ENCODE data around the gene NPC1. TPM values are rescaled to one million over a fixed set of nuclear protein-coding genes. Genes with fewer than 3 reads are reported as not detected.

Gene NPC1
- polyA plus RNA-seq, 1 donor (not counting 4 experiments of a cell fraction or from before 2014, with no cell fraction given), result 49.9 TPM

DNA sequence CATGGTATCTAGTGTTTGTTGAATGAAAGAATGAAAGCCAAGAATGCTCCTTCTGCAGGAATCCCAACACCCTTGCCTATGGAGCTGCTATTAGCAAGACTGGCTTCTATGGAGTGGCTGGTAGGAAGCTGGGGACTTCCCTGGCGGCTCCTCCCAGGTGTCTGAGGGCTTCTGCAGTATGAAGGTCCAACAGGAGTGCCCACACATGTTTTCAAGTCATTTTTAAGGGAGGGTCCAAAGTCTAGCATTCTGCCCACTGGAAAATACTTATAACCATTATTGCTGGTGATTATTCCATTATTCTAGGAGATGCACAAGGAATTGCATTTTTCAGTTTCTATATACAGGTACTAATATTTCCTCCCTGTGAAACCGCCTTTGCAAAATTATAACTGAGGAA lies 21.9 kb upstream of the NPC1 start:
- FAIRE-seq (no peak), DNase-seq (ENCODE audit: low read depth, low spot score) (no peak)
- no peaks in the 10 kb centered on the region for H3K9me3 ChIP-seq (ENCODE audit: control insufficient read depth, low read depth, low read length)
- H3K36me3 ChIP-seq (ENCODE audit: control insufficient read depth in 2 of 2, extremely low read depth in 1 of 2, insufficient read depth in 2 of 2, low read length in 2 of 2), result no peaks in the 10 kb centered on the region
- no peak overlapping the region for H3K27ac ChIP-seq (ENCODE audit: control insufficient read depth, insufficient read depth, low read length)
- TF ChIP-seq EZH2 (IDR thresholded peaks at IDR 0.05; ENCODE audit: low read length) (no peak), CTCF (optimal IDR thresholded peaks at IDR 0.05 in 1 of 3, IDR thresholded peaks at IDR 0.05 in 1 of 3, conservative IDR thresholded peaks at IDR 0.05 in 1 of 3; ENCODE audit: extremely low read depth in 1 of 3, insufficient read depth in 2 of 3, low read length in 3 of 3) (no peak)
- H4K20me1 ChIP-seq (ENCODE audit: control insufficient read depth, extremely low read depth, insufficient read depth, low read length), result no peaks in the 10 kb centered on the region
- H3K4me2 ChIP-seq (ENCODE audit: control insufficient read depth, extremely low read depth, insufficient read depth, low read depth, low read length), result no peak overlapping the region
- H2AFZ ChIP-seq (ENCODE audit: control insufficient read depth, low read length), result no peak overlapping the region
- no peaks in the 10 kb centered on the region for H3K79me2 ChIP-seq (ENCODE audit: control insufficient read depth, insufficient read depth, low read length)
- no peaks in the 10 kb centered on the region for H3K27me3 ChIP-seq (ENCODE audit: control insufficient read depth, extremely low read depth, insufficient read depth, low read length)
- H3K9me1 ChIP-seq (ENCODE audit: control insufficient read depth, extremely low read depth, insufficient read depth, low read length), result no peaks in the 10 kb centered on the region
- no peak overlapping the region for H3K4me3 ChIP-seq (ENCODE audit: control insufficient read depth in 2 of 3, extremely low read depth in 1 of 3, insufficient read depth in 2 of 3, low read depth in 1 of 3, low read length in 3 of 3)
- H3K9ac ChIP-seq (ENCODE audit: control insufficient read depth, extremely low read depth, insufficient read depth, low read length), result no peak overlapping the region
- no peaks in the 10 kb centered on the region for H3K4me1 ChIP-seq (ENCODE audit: control insufficient read depth, extremely low read depth, insufficient read depth, low read length)
- dilution Hi-C loops (cut with MboI; ENCODE audit: extremely low pct_ligation_motif_present, low sequenced_read_pairs), result no loop called here

GRCh38 chr18:23605941-23606340 lies 19.6 kb upstream of the NPC1 start:
- no peak for DNase-seq (ENCODE audit: low read depth, low spot score)
- H3K79me2 ChIP-seq (ENCODE audit: control insufficient read depth, insufficient read depth, low read length), result no peaks in the 10 kb centered on the region
- no peaks in the 10 kb centered on the region for H3K9me1 ChIP-seq (ENCODE audit: control insufficient read depth, extremely low read depth, insufficient read depth, low read length)
- no peaks in the 10 kb centered on the region for H3K27me3 ChIP-seq (ENCODE audit: control insufficient read depth, extremely low read depth, insufficient read depth, low read length)
- H3K36me3 ChIP-seq (ENCODE audit: control insufficient read depth in 2 of 2, extremely low read depth in 1 of 2, insufficient read depth in 2 of 2, low read length in 2 of 2), result no peaks in the 10 kb centered on the region
- H3K27ac ChIP-seq (ENCODE audit: control insufficient read depth, insufficient read depth, low read length), result no peak overlapping the region
- H4K20me1 ChIP-seq (ENCODE audit: control insufficient read depth, extremely low read depth, insufficient read depth, low read length), result no peaks in the 10 kb centered on the region
- no peaks in the 10 kb centered on the region for H3K9me3 ChIP-seq (ENCODE audit: control insufficient read depth, low read depth, low read length)
- no peak overlapping the region for H3K9ac ChIP-seq (ENCODE audit: control insufficient read depth, extremely low read depth, insufficient read depth, low read length)
- H3K4me3 ChIP-seq (ENCODE audit: control insufficient read depth in 2 of 3, extremely low read depth in 1 of 3, insufficient read depth in 2 of 3, low read depth in 1 of 3, low read length in 3 of 3), result no peak overlapping the region
- H3K4me2 ChIP-seq (ENCODE audit: control insufficient read depth, extremely low read depth, insufficient read depth, low read depth, low read length), result no peak overlapping the region
- dilution Hi-C loops (cut with MboI; ENCODE audit: extremely low pct_ligation_motif_present, low sequenced_read_pairs), result no loop called here
- no peak overlapping the region for H2AFZ ChIP-seq (ENCODE audit: control insufficient read depth, low read length)
- H3K4me1 ChIP-seq (ENCODE audit: control insufficient read depth, extremely low read depth, insufficient read depth, low read length), result no peaks in the 10 kb centered on the region
- no peak for FAIRE-seq
- no peak for TF ChIP-seq EZH2 (IDR thresholded peaks at IDR 0.05; ENCODE audit: low read length)
- no peak for TF ChIP-seq CTCF (optimal IDR thresholded peaks at IDR 0.05 in 1 of 3, IDR thresholded peaks at IDR 0.05 in 1 of 3, conservative IDR thresholded peaks at IDR 0.05 in 1 of 3; ENCODE audit: extremely low read depth in 1 of 3, insufficient read depth in 2 of 3, low read length in 3 of 3)
